Neural crest cell (in vitro differentiated cells): Measurements from ENCODE around the gene AGPAT1. TPM values are rescaled to one million over a fixed set of nuclear protein-coding genes. Genes with fewer than 3 reads are reported as not detected.

ENCODE experiments used
- DNase-seq: peaks from one replicate; pipeline ENCODE4 v3.0.0; 2021; ENCODE audit warnings: low read depth, mixed read lengths, low spot score
- H3K27ac Mint-ChIP-seq: one replicate; pipeline ENCODE4 v1.8.0; 2021; ENCODE audit warnings: mild to moderate bottlenecking, mixed read lengths; ENCODE audit not compliant: unreplicated experiment
- H3K27me3 Mint-ChIP-seq: 2 replicates; pipeline ENCODE4 v1.8.0; 2021; ENCODE audit warnings: low read depth, mild to moderate bottlenecking, mixed read lengths
- H3K36me3 Mint-ChIP-seq: 2 replicates; pipeline ENCODE4 v1.8.0; 2021; ENCODE audit warnings: low read depth, mild to moderate bottlenecking, mixed read lengths
- H3K4me1 Mint-ChIP-seq: 2 replicates; pipeline ENCODE4 v1.8.0; 2021; ENCODE audit warnings: mixed read lengths
- H3K4me3 Mint-ChIP-seq: one replicate; pipeline ENCODE4 v1.8.0; 2021; ENCODE audit warnings: mild to moderate bottlenecking, mixed read lengths
- H3K9me3 Mint-ChIP-seq: 2 replicates; pipeline ENCODE4 v1.8.0; 2021; ENCODE audit warnings: mixed read lengths
- total RNA-seq: library from RNA; stranded (reverse); gene quantifications from 2 replicates; pipeline ENCODE4 v1.2.1, GENCODE V29; 2021
- TF ChIP-seq, protein P1 (sequence below): fragments of 200-600 bp; sonication (generic); conservative IDR thresholded peaks from 2 replicates; pipeline ENCODE4 v1.5.0; 2021; ENCODE audit warnings: antibody characterized with exemption, mild to moderate bottlenecking

The AGPAT1 gene
- total RNA-seq, 1 donor from 2014 or later = 88.9 TPM

DNA sequence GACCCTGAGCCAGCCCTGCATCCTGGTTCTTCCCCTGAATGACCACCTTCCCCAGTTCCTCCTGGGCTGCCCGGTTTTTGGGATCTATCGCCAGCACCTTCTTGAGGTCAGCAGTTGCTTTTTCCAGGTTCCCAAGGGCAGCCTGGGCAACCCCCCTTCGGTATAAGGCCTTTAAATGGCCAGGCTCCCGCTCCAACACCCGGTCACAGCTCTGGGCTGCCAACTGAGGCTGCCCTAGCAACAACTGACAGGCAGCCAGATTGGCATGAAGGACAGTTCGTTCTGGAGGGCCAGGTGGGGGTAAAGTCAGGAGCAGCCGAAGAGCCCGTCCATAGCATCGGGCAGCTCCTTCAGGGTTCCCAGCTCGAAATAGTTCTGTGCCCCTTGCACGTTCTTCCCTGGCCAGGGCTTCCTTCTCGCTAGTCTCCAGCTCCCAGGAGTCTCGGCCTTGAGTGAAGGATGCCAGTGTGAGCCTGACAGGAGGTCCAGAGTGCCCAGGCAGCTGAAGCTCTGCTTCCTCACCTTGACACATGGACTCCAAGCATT lies 47.1 kb downstream of the AGPAT1 start:
- H3K36me3 Mint-ChIP-seq = peaks cover 8% of the 10 kb centered on the region
- no peak overlapping the region for H3K27ac Mint-ChIP-seq
- H3K9me3 Mint-ChIP-seq = peaks cover 2% of the 10 kb centered on the region
- TF ChIP-seq, protein P1, sequence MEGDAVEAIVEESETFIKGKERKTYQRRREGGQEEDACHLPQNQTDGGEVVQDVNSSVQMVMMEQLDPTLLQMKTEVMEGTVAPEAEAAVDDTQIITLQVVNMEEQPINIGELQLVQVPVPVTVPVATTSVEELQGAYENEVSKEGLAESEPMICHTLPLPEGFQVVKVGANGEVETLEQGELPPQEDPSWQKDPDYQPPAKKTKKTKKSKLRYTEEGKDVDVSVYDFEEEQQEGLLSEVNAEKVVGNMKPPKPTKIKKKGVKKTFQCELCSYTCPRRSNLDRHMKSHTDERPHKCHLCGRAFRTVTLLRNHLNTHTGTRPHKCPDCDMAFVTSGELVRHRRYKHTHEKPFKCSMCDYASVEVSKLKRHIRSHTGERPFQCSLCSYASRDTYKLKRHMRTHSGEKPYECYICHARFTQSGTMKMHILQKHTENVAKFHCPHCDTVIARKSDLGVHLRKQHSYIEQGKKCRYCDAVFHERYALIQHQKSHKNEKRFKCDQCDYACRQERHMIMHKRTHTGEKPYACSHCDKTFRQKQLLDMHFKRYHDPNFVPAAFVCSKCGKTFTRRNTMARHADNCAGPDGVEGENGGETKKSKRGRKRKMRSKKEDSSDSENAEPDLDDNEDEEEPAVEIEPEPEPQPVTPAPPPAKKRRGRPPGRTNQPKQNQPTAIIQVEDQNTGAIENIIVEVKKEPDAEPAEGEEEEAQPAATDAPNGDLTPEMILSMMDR = no peak
- H3K4me3 Mint-ChIP-seq = peak overlapping the region; percentile 99
- H3K27me3 Mint-ChIP-seq = peaks cover 2% of the 10 kb centered on the region
- DNase-seq = no peak
- H3K4me1 Mint-ChIP-seq = peaks cover 45% of the 10 kb centered on the region

DNA sequence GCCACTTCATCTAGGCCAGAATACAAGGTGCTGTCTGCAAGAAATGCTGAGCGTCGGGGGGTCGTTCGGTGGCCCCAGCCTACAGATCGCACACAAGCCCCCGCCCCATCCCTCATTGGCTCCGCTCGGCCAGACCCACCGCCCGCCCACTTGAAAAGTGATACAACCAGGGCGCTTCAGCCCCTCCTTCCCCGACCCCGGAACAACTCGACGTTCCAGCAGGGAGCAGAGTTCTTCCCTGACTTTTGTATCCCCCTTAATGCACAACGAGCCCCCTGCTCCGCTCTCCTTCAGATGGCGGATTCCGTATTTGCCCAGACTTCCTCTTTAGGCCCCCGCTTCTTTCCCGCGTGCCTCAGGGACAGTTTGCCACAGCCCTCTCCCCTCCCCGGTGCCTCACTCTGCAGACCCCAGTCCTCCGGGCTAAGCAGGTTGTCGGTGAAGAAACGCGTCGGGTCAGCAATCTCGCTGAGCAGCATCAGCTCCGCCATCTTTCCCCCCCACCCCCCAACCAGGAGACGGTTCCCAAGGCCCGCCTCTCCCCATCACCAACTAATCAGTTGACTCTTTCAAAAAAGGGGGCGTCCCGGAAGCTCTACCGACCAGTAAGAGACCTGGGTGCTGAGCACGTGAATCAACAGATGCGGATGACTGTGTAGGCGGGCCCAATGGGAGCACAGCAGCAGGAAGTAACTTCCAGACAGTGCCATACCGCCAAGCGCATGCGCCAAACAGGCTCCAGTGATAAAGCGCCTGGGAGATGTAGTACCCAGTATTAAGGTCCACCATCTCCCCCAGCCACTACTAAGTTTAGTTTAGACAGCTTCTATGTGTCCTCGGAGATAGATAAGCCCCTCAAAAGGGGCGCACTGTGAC lies 47.9 kb downstream of the AGPAT1 start, which contains the start of gene ATF6B:
TSS of gene ATF6B (minus strand) at position 530 of the 876 bp plus-strand sequence. CDS start at position 491, 39 bp downstream.
- peak within 1 kb of the TSS; percentile 99 for H3K4me3 Mint-ChIP-seq

DNA sequence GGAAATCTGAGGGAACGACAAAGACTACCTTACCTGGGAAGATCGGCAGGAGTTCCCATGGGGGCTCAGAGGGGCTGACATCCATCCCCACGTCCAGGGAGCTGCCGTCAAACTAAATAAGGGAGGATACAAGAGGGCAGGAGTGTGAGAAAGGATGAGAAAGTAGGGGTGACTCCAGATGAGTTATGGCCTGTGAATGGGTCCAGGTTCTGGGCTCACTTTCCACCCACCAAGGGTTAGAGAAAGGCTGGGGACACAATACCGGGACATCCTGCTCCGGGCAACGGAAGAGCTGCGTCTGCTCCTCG lies 48.5 kb downstream of the AGPAT1 start:
- peak overlapping the region; percentile 99 for H3K4me3 Mint-ChIP-seq
- peak overlapping the region; percentile 99 for H3K27ac Mint-ChIP-seq
- H3K9me3 Mint-ChIP-seq = peaks cover 2% of the 10 kb centered on the region
- TF ChIP-seq, protein P1 = no peak
- peaks cover 8% of the 10 kb centered on the region for H3K36me3 Mint-ChIP-seq
- peaks cover 45% of the 10 kb centered on the region for H3K4me1 Mint-ChIP-seq
- DNase-seq = no peak
- peaks cover 2% of the 10 kb centered on the region for H3K27me3 Mint-ChIP-seq

More for the DNA sequence above, 47.9 kb downstream of the AGPAT1 start, which contains the start of gene ATF6B:
- DNase-seq = peak; percentile 88
- peaks cover 45% of the 10 kb centered on the region for H3K4me1 Mint-ChIP-seq
- H3K27ac Mint-ChIP-seq = peak within 1 kb of the TSS; percentile 99
- peaks cover 2% of the 10 kb centered on the region for H3K27me3 Mint-ChIP-seq
- peaks cover 8% of the 10 kb centered on the region for H3K36me3 Mint-ChIP-seq
- peaks cover 2% of the 10 kb centered on the region for H3K9me3 Mint-ChIP-seq
- TF ChIP-seq, protein P1 = no peak

DNA sequence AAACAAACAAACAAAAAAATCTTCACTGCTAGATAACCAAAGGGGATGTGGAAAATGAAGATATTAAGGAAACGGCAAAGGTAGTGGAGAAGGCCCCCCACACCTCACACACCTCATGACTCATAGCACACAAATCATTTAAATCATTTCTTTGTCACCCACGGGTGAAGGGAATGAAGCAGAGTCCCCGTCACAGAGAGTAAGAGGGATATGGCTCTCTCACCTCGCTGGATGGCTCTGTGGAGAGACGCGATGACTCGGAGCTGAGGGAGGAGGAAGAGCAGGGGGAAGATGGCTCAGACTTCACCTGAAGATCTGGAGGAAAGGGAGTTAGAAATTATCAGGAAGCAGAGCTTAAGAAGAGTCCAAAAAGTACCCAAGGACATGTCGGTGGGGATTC lies 49.0 kb downstream of the AGPAT1 start:
- peaks cover 45% of the 10 kb centered on the region for H3K4me1 Mint-ChIP-seq
- peak overlapping the region; percentile 99 for H3K4me3 Mint-ChIP-seq
- no peak for DNase-seq
- H3K27me3 Mint-ChIP-seq = peaks cover 2% of the 10 kb centered on the region
- peak overlapping the region; percentile 99 for H3K27ac Mint-ChIP-seq
- H3K36me3 Mint-ChIP-seq = peaks cover 8% of the 10 kb centered on the region
- peaks cover 2% of the 10 kb centered on the region for H3K9me3 Mint-ChIP-seq
- TF ChIP-seq, protein P1 = no peak

DNA sequence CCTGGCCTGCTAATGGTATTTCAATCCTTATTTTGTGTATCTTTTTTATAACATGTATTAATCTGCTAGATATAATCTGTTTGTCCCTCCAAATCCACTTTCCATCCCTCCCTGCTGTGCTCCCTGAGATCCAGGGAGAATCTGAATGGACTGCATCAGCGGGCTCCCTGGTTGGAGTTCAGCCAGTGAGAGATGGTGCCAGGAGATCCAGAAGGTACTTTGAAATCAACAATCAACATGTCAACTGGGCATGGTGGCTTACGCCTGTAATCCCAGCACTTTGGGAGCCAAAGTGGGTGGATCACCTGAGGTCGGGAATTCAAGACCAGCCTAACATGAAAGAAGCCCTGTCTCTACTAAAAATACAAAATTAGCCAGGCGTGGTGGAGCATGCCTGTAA lies 52.2 kb downstream of the AGPAT1 start:
- TF ChIP-seq, protein P1 = no peak
- no peaks in the 10 kb centered on the region for H3K9me3 Mint-ChIP-seq
- peak overlapping the region; percentile 52 for H3K4me3 Mint-ChIP-seq
- peaks cover 12% of the 10 kb centered on the region for H3K36me3 Mint-ChIP-seq
- DNase-seq = no peak
- no peak overlapping the region for H3K27ac Mint-ChIP-seq
- H3K4me1 Mint-ChIP-seq = peaks cover 40% of the 10 kb centered on the region
- no peaks in the 10 kb centered on the region for H3K27me3 Mint-ChIP-seq
